ENCODE data around the gene STON1. TPM values are rescaled to one million over a fixed set of nuclear protein-coding genes. Genes with fewer than 3 reads are reported as not detected.
"Not testable (repeated sequence)": the region's sequence is repeated elsewhere in the genome, so short reads cannot be mapped to it uniquely, and the experiment has no call there.

STON1 gene
- total RNA-seq, 1 donor from 2014 or later: 15.7 TPM

DNA sequence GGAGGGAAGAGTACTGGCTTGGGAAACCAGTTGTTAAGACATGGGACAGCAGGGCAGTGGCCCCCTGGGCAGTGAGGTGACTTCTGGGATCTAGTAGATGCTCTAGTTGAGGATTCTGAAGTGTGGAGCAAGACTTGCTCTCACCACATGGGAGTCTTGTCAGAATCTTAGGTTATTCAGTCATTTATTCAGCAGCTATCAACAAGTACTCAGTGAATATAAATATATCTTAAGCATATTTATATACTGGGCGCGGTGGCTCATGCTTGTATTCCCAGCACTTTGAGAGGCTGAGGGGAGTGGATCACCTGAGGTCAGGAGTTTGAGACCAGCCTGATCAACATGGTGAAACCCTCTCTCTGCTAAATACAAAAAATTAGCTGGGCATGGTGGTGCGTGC lies 20.0 kb downstream of the STON1 start:
- Mint-ChIP-seq H3K9me3 (peaks cover 7% of the 10 kb centered on the region), H3K36me3 (peaks cover 12% of the 10 kb centered on the region), H3K27ac (no peak overlapping the region), H3K4me1 (ENCODE audit: unreplicated experiment) (peaks cover 14% of the 10 kb centered on the region), H3K27me3 (no peaks in the 10 kb centered on the region), H3K4me3 (no peak overlapping the region)
- no peak for DNase-seq (ENCODE audit: extremely low spot score, unreplicated experiment)
- TF ChIP-seq, protein P1, sequence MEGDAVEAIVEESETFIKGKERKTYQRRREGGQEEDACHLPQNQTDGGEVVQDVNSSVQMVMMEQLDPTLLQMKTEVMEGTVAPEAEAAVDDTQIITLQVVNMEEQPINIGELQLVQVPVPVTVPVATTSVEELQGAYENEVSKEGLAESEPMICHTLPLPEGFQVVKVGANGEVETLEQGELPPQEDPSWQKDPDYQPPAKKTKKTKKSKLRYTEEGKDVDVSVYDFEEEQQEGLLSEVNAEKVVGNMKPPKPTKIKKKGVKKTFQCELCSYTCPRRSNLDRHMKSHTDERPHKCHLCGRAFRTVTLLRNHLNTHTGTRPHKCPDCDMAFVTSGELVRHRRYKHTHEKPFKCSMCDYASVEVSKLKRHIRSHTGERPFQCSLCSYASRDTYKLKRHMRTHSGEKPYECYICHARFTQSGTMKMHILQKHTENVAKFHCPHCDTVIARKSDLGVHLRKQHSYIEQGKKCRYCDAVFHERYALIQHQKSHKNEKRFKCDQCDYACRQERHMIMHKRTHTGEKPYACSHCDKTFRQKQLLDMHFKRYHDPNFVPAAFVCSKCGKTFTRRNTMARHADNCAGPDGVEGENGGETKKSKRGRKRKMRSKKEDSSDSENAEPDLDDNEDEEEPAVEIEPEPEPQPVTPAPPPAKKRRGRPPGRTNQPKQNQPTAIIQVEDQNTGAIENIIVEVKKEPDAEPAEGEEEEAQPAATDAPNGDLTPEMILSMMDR (conservative IDR thresholded peaks at IDR 0.05): no peak

DNA sequence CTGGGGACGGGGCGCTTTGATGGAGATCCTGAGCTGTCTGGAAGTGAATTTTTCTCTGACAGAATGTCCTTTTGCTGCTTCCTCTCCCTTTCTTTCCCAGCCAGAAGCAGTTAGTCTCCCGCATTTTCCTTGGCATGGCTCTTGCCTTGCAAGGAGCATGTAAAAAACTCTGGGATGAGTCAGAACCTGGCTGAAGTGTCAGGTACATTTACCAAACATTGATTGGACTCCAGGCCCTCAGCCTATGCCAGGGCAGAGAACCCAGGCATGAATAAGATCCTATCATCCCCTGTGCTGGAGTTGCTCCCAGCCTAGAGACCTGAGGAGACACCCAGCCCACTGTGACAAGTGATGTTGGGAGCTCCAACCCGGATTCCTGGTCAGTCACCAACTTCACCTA lies 21.6 kb downstream of the STON1 start:
- Mint-ChIP-seq H3K27me3 (no peaks in the 10 kb centered on the region), H3K9me3 (peaks cover 7% of the 10 kb centered on the region), H3K4me3 (no peak overlapping the region), H3K27ac (no peak overlapping the region), H3K36me3 (peaks cover 12% of the 10 kb centered on the region), H3K4me1 (ENCODE audit: unreplicated experiment) (peaks cover 8% of the 10 kb centered on the region)
- TF ChIP-seq, protein P1 (conservative IDR thresholded peaks at IDR 0.05): no peak
- no peak for DNase-seq (ENCODE audit: extremely low spot score, unreplicated experiment)

DNA sequence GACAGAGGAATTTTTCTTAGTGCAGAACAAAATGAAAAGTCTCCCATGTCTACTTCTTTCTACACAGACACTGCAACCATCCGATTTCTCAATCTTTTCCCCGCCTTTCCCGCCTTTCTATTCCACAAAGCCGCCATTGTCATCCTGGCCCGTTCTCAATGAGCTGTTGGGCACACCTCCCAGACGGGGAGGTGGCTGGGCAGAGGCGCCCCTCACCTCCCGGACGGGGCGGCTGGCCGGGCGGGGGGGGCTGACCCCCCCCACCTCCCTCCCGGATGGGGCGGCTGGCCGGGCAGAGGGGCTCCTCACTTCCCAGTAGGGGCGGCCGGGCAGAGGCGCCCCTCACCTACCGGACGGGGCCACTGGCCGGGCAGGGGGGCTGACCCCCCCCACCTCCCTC lies 25.1 kb downstream of the STON1 start:
- not testable (repeated sequence) for H3K27ac Mint-ChIP-seq; H3K4me1 Mint-ChIP-seq (ENCODE audit: unreplicated experiment); H3K9me3 Mint-ChIP-seq; H3K4me3 Mint-ChIP-seq; DNase-seq (ENCODE audit: extremely low spot score, unreplicated experiment); H3K27me3 Mint-ChIP-seq
- H3K36me3 Mint-ChIP-seq: peaks cover 12% of the 10 kb centered on the region

DNA sequence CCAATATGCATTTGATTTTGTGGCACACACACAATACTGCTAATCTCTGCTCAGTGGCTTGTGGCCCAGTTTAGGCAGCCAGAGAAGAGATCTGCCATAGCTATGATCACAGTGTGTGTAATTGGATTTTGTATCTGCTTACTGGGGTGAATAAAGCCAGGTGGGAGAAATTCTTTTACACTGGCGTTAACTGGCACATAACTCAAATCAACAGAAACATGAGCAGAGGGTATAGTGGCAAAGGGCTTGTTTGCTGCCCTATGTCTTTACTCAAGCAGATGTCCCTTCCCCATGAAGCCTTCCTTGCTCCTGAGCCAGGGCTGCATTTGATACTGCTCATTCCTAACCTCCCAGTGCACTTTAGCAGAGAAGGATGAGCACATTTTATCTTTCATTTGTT lies 28.5 kb downstream of the STON1 start:
- Mint-ChIP-seq H3K27ac (no peak overlapping the region), H3K9me3 (peaks cover 3% of the 10 kb centered on the region), H3K36me3 (peaks cover 4% of the 10 kb centered on the region), H3K27me3 (no peaks in the 10 kb centered on the region), H3K4me1 (ENCODE audit: unreplicated experiment) (peaks cover 13% of the 10 kb centered on the region), H3K4me3 (no peak overlapping the region)
- DNase-seq (ENCODE audit: extremely low spot score, unreplicated experiment): no peak
- TF ChIP-seq, protein P1 (conservative IDR thresholded peaks at IDR 0.05): no peak

DNA sequence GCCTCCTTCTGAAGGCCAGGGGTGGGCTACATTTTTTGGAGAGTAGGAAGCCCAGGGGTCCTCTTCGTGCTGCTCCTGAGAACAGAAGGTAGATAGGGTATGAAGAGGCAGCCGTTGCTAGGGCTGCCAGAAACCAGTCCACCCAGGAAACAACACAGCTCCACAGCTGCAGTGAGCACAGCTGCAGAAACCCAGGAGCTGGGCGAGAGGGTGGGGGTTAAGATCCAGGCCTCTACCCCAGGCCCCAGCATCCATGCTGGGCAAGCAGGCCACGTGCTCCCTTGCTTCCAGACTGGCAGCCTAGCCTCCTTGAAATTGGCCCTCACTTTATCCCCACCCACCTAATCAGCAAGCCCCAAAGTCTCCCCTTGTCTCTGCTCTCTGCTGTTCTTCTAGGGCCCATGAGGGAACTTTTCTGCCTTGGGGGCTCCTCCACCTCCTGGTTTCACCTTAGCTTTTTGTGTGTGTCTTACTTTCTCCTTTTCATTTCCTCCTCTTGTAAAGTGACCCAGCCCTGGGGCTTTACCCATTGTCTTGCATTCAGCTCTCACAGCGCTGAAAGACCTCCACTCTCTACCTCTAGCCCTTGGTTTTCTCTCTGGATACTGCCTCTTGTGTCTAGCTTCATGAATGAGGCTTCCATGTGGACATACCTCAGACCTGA lies 30.7 kb downstream of the STON1 start:
- no peak overlapping the region for H3K27ac Mint-ChIP-seq
- H3K27me3 Mint-ChIP-seq: no peaks in the 10 kb centered on the region
- H3K36me3 Mint-ChIP-seq: no peaks in the 10 kb centered on the region
- H3K9me3 Mint-ChIP-seq: no peaks in the 10 kb centered on the region
- DNase-seq (ENCODE audit: extremely low spot score, unreplicated experiment): no peak
- TF ChIP-seq, protein P1 (conservative IDR thresholded peaks at IDR 0.05): no peak
- no peak overlapping the region for H3K4me3 Mint-ChIP-seq
- H3K4me1 Mint-ChIP-seq (ENCODE audit: unreplicated experiment): peaks cover 13% of the 10 kb centered on the region

DNA sequence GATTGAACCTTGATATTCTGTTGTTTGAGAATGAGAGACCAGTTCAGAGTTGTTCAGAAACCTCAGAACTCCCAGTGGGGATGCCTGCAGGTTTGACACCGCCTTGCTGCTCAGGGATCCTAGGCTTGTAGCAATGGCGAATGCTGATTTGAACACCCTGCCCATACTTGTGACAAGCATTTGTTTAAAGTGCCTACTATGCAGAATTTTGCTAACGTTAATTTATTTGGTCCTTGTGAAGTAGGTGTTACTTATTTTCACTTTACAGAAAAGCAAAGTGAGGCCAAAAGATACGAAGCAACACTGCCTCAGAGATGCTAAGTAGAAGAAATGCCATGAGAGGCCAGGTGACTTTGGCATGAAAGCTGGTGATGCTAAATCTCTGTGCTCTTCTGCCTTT lies 32.3 kb downstream of the STON1 start:
- no peaks in the 10 kb centered on the region for H3K9me3 Mint-ChIP-seq
- H3K27ac Mint-ChIP-seq: no peak overlapping the region
- no peak overlapping the region for H3K4me3 Mint-ChIP-seq
- H3K27me3 Mint-ChIP-seq: no peaks in the 10 kb centered on the region
- no peak for DNase-seq (ENCODE audit: extremely low spot score, unreplicated experiment)
- TF ChIP-seq, protein P1 (conservative IDR thresholded peaks at IDR 0.05): no peak
- H3K36me3 Mint-ChIP-seq: peaks cover 5% of the 10 kb centered on the region
- peaks cover 21% of the 10 kb centered on the region for H3K4me1 Mint-ChIP-seq (ENCODE audit: unreplicated experiment)

Data from type B pancreatic cell (in vitro differentiated cells).